Upper lobe of left lung (tissue), 6 donors: ENCODE results near the gene ETV3L. TPM values are rescaled to one million over a fixed set of nuclear protein-coding genes. Genes with fewer than 3 reads are reported as not detected.

Source experiments
- ATAC-seq, 2 donors: fragments of 200-7000 bp; cut with Tn5 transposase; one replicate each; pipeline ENCODE4 v1.9.1; 2022; ENCODE audit warnings: mild to moderate bottlenecking in 2 of 2, moderate library complexity in 2 of 2; ENCODE audit not compliant: low FRiP score in 2 of 2
- DNase-seq, 2 donors: peaks; one replicate each; pipeline ENCODE4 v3.0.0-alpha.2; 2019 to 2020
- H3K27ac ChIP-seq, 4 donors: fragments of 200-600 bp; sonication (generic); one replicate each; pipeline ENCODE4 v1.5.1; 2016 to 2019
- H3K27me3 ChIP-seq, 4 donors: fragments of 200-600 bp; sonication (generic); one replicate each; pipeline ENCODE4 v1.5.1; 2017 to 2019
- H3K36me3 ChIP-seq, 4 donors: fragments of 200-600 bp; sonication (generic); one replicate each; pipeline ENCODE4 v1.5.1; 2016 to 2019
- H3K4me1 ChIP-seq, 4 donors: fragments of 200-600 bp; sonication (generic); one replicate each; pipeline ENCODE4 v1.5.1; 2018 to 2019
- H3K4me3 ChIP-seq, 4 donors: fragments of 200-600 bp; sonication (generic); one replicate each; pipeline ENCODE4 v1.5.1; 2017 to 2019; ENCODE audit warnings: mild to moderate bottlenecking in 2 of 4, moderate library complexity in 1 of 4
- H3K9me3 ChIP-seq, 4 donors: fragments of 200-600 bp; sonication (generic); one replicate each; pipeline ENCODE4 v1.5.1; 2018 to 2019
- EP300 ChIP-seq, 4 donors: sonication (generic); formaldehyde crosslinking; IDR thresholded peaks; one replicate each; pipeline ENCODE4 v1.5.1; 2017; ENCODE audit warnings: antibody characterized with exemption in 4 of 4, control low read depth in 2 of 4
- POLR2A ChIP-seq, 4 donors: fragments of 450-650 bp; IDR thresholded peaks; one replicate each; pipeline ENCODE4 v1.5.1; 2016 to 2017; ENCODE audit warnings: antibody characterized with exemption in 4 of 4, mild to moderate bottlenecking in 2 of 4
- POLR2AphosphoS5 ChIP-seq, 2 donors: sonication (generic); formaldehyde crosslinking; IDR thresholded peaks; one replicate each; pipeline ENCODE4 v1.5.1; 2017; ENCODE audit warnings: antibody characterized with exemption in 2 of 2
- WGBS, 2 donors: methylation state at CpG; one replicate each; pipeline ENCODE4 v1.1.5; 2017 to 2018; 5-methylcytosine and 5-hydroxymethylcytosine counted together
- total RNA-seq, 6 donors: library from RNA; depleted of rRNA in 4 of 6; stranded (reverse); fragments of >200 nt in 4 of 6; gene quantifications; one replicate each; pipeline versions ENCODE4 v1.1.0 to v1.2.1, GENCODE V29; 2016 to 2021
- TF ChIP-seq, protein P1 (sequence below), 6 experiments: fragments of 450-650 bp in 4 of 6; fragments of 200-600 bp in 2 of 6; sonication (generic) in 2 of 6; IDR thresholded peaks; one replicate each; pipeline ENCODE4 v1.5.1; 2016 to 2019; ENCODE audit warnings: antibody characterized with exemption in 6 of 6
- donor health status: DM: no; HTN: no; CAD: no; lungs with moderate emphysema.
- donor health status: DM: no; HTN: yes; CAD: no; lungs with severe emphysema.

The ETV3L gene
- total RNA-seq, 6 donors from 2014 or later, result not detected

DNA sequence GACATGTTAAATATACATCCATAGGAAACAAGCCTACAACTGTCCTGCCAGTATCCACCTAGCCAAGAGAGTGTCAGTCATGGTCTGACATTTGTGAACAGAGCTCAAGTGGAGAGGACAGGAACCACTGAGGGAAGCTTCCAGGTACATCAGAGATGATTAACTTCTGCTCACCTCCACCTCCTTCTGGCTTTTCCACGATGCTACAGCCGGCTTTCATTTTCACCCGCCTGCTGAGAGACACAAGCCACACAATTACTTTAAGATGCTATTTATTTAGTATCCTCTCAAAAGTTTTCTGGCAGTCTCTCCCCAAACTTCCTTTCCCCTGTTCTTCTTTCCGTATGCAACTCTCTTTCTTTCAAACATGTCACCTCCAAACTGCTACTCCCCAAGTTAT lies 36.5 kb upstream of the ETV3L start:
- DNase-seq (no peak), ATAC-seq (no peak)
- Histone ChIP-seq H3K27me3 (no peaks in the 10 kb centered on the region), H3K36me3 (peaks cover 15 to 49% (median 38%) of the 10 kb centered on the region in 4 donors), H3K27ac (peak overlapping the region; percentile 53 to 98 (median 94)), H3K4me1 (peaks cover 28 to 51% (median 34%) of the 10 kb centered on the region in 4 donors), H3K4me3 (peak overlapping the region in 1 of 4 donors; percentile 70), H3K9me3 (no peaks in the 10 kb centered on the region)
- TF ChIP-seq POLR2AphosphoS5 (IDR thresholded peaks at IDR 0.05), result no peak
- TF ChIP-seq, protein P1, sequence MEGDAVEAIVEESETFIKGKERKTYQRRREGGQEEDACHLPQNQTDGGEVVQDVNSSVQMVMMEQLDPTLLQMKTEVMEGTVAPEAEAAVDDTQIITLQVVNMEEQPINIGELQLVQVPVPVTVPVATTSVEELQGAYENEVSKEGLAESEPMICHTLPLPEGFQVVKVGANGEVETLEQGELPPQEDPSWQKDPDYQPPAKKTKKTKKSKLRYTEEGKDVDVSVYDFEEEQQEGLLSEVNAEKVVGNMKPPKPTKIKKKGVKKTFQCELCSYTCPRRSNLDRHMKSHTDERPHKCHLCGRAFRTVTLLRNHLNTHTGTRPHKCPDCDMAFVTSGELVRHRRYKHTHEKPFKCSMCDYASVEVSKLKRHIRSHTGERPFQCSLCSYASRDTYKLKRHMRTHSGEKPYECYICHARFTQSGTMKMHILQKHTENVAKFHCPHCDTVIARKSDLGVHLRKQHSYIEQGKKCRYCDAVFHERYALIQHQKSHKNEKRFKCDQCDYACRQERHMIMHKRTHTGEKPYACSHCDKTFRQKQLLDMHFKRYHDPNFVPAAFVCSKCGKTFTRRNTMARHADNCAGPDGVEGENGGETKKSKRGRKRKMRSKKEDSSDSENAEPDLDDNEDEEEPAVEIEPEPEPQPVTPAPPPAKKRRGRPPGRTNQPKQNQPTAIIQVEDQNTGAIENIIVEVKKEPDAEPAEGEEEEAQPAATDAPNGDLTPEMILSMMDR (IDR thresholded peaks at IDR 0.05), result peak in 1 of 6 experiments; percentile 24
- no peak for TF ChIP-seq EP300 (IDR thresholded peaks at IDR 0.05)
- WGBS, 2 donors, result 27 to 33% methylated on average over 4 of the region's 4 CpGs

GRCh38 chr1:157135646-157136045 lies 36.0 kb upstream of the ETV3L start:
- DNase-seq, result peak in 1 of 2 donors; percentile 83
- Histone ChIP-seq H3K4me1 (peaks cover 28 to 51% (median 35%) of the 10 kb centered on the region in 4 donors), H3K27me3 (no peaks in the 10 kb centered on the region), H3K27ac (peak overlapping the region in 2 of 4 donors; percentile 96 to 98), H3K9me3 (no peaks in the 10 kb centered on the region), H3K36me3 (peaks cover 15 to 54% (median 40%) of the 10 kb centered on the region in 4 donors), H3K4me3 (no peak overlapping the region)
- WGBS, 2 donors, result 45 to 60% methylated on average over 1 of the region's 1 CpG
- TF ChIP-seq POLR2A (IDR thresholded peaks at IDR 0.05) (no peak), POLR2AphosphoS5 (IDR thresholded peaks at IDR 0.05) (peak; percentile 66 to 76), EP300 (IDR thresholded peaks at IDR 0.05) (peak in 3 of 4 donors; percentile 47 to 95 (median 52))
- TF ChIP-seq, protein P1 (IDR thresholded peaks at IDR 0.05), result no peak
- peak in 1 of 2 donors; percentile 86 for ATAC-seq

GRCh38 chr1:157135070-157135469 lies 35.5 kb upstream of the ETV3L start:
- Histone ChIP-seq H3K36me3 (peaks cover 15 to 59% (median 45%) of the 10 kb centered on the region in 4 donors), H3K4me3 (no peak overlapping the region), H3K9me3 (no peaks in the 10 kb centered on the region), H3K27me3 (no peaks in the 10 kb centered on the region), H3K27ac (peak overlapping the region in 2 of 4 donors; percentile 8 to 54), H3K4me1 (peaks cover 28 to 51% (median 35%) of the 10 kb centered on the region in 4 donors)
- no peak for TF ChIP-seq POLR2AphosphoS5 (IDR thresholded peaks at IDR 0.05)
- no peak for ATAC-seq
- DNase-seq, result no peak
- 66 to 82% methylated on average over 2 of the region's 2 CpGs for WGBS, 2 donors

GRCh38 chr1:157134442-157134841 lies 34.8 kb upstream of the ETV3L start:
- H3K27me3 ChIP-seq, result no peaks in the 10 kb centered on the region
- H3K36me3 ChIP-seq, result peaks cover 19 to 66% (median 48%) of the 10 kb centered on the region in 4 donors
- whole genome bisulfite sequencing, 2 donors, result 93 to 96% methylated on average over 4 of the region's 4 CpGs
- H3K4me3 ChIP-seq, result no peak overlapping the region
- H3K9me3 ChIP-seq, result no peaks in the 10 kb centered on the region
- TF ChIP-seq POLR2AphosphoS5 (IDR thresholded peaks at IDR 0.05) (no peak), POLR2A (IDR thresholded peaks at IDR 0.05) (no peak), EP300 (IDR thresholded peaks at IDR 0.05) (no peak)
- TF ChIP-seq, protein P1 (IDR thresholded peaks at IDR 0.05), result no peak
- peaks cover 28 to 51% (median 35%) of the 10 kb centered on the region in 4 donors for H3K4me1 ChIP-seq
- DNase-seq, result no peak
- ATAC-seq, result no peak
- H3K27ac ChIP-seq, result peak overlapping the region in 1 of 4 donors; percentile 8

DNA sequence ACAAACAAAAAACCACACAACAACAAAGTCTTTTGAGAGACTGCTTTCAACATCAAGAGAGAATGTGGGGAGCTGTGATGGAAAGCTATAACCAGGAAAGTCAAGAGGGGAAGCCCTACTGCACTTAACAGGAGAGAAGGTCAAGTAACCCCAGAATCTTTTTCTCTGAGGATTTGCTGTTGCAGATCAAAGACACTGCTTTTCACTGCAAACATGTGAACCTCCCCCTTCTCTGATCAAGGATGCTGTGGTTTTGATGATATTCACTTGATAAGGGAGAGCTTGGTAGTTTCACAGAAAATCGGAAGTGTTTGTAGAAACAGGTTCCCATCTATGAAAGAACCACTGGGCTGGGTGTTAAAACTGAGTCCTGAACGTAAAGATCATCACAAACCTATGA lies 33.8 kb upstream of the ETV3L start:
- Histone ChIP-seq H3K4me3 (no peak overlapping the region), H3K4me1 (peaks cover 28 to 42% (median 32%) of the 10 kb centered on the region in 4 donors), H3K36me3 (peaks cover 19 to 76% (median 54%) of the 10 kb centered on the region in 4 donors), H3K27ac (no peak overlapping the region), H3K27me3 (no peaks in the 10 kb centered on the region), H3K9me3 (no peaks in the 10 kb centered on the region)
- TF ChIP-seq POLR2AphosphoS5 (IDR thresholded peaks at IDR 0.05), result no peak
- TF ChIP-seq EP300 (IDR thresholded peaks at IDR 0.05), result no peak
- TF ChIP-seq, protein P1 (IDR thresholded peaks at IDR 0.05), result no peak
- TF ChIP-seq POLR2A (IDR thresholded peaks at IDR 0.05), result no peak
- ATAC-seq (no peak), DNase-seq (no peak)
- WGBS, 2 donors, result 62% methylated on average over 2 of the region's 2 CpGs
